ELF-1 (cell line): ENCODE results near the gene PIK3R6.

ENCODE experiments used
- DNase-seq: peaks from one replicate; pipeline ENCODE4 v3.0.0-alpha.2; 2016; ENCODE audit warnings: low read depth, low spot score

Gene PIK3R6

GRCh38 chr17:8753136-8753975 lies 114.1 kb downstream of the PIK3R6 start:
- DNase-seq: no peak
